H1 (cell line): Measurements from ENCODE around the gene RIN2. TPM values are rescaled to one million over a fixed set of nuclear protein-coding genes. Genes with fewer than 3 reads are reported as not detected.

ENCODE experiments used
- CTBP2 ChIP-seq: IDR thresholded peaks from 2 replicates; pipeline ENCODE4 v1.7.0; 2011; ENCODE audit warnings: borderline replicate concordance, mild to moderate bottlenecking, moderate library complexity, mixed read lengths, low read length; ENCODE audit not compliant: insufficient read depth, insufficient read length
- HDAC6 ChIP-seq: IDR thresholded peaks from one replicate; pipeline ENCODE4 v1.7.1; 2012; ENCODE audit warnings: low read depth, mild to moderate bottlenecking, inconsistent platforms, low read length, moderate library complexity
- RNF2 ChIP-seq: fragments of 200-900, 300-1000 bp; sonication (generic); IDR thresholded peaks from 2 replicates; pipeline ENCODE4 v1.7.1; 2016; ENCODE audit warnings: borderline replicate concordance, low read depth, mild to moderate bottlenecking, antibody characterized with exemption, low read length; ENCODE audit not compliant: poor library complexity, severe bottlenecking; ENCODE audit errors: missing control alignments
- YY1 ChIP-seq: IDR thresholded peaks from 2 replicates; pipeline ENCODE4 v1.6.1; 2011; ENCODE audit warnings: low read depth, mild to moderate bottlenecking, low read length
- polyA plus RNA-seq, 7 experiments: library from polyadenylated mRNA; depleted of rRNA in 3 of 7; stranded (reverse) in 5 of 7; unstranded in 2 of 7; fragments of >200 nt in 5 of 7; fragments of 200-250 nt in 2 of 7; gene quantifications; 1 replicate in 5 of 7; 2 replicates in 1 of 7; 4 replicates in 1 of 7; pipeline versions ENCODE4 v1.2.1 to v1.2.3, GENCODE V29; 2011 to 2013; ENCODE audit warnings: missing spikeins in 2 of 7, mixed read lengths in 2 of 7
- total RNA-seq: library from RNA; stranded (reverse); fragmentation: NEBNext Ultra II Directional; extraction: Animal tissue kit (Norgen Biotek cat#: 25700); gene quantifications from 2 replicates; pipeline ENCODE4 v1.2.1, GENCODE V29; 2021
- TF ChIP-seq, protein P1 (sequence below): fragments of 300-600 bp; sonication (generic); IDR thresholded peaks from 2 replicates; pipeline ENCODE4 v1.7.1; 2012; ENCODE audit warnings: low read length, moderate library complexity, mild to moderate bottlenecking, inconsistent platforms; ENCODE audit not compliant: insufficient replicate concordance
- TF ChIP-seq, protein P2 (sequence below): IDR thresholded peaks from 2 replicates; pipeline ENCODE4 v1.6.1; 2011; ENCODE audit warnings: low read length, improper control_type of control experiment
- TF ChIP-seq, protein P3 (sequence below), 3 experiments: IDR thresholded peaks; 1 replicate in 2 of 3; 2 replicates in 1 of 3; pipeline versions ENCODE4 v1.5.1 to v1.6.1; 2011; ENCODE audit warnings: low read length in 3 of 3, mild to moderate bottlenecking in 3 of 3, inconsistent platforms in 2 of 3, low read depth in 1 of 3, moderate library complexity in 1 of 3; ENCODE audit not compliant: insufficient read depth in 1 of 3; ENCODE audit errors: control extremely low read depth in 1 of 3

RIN2 gene
- total and polyA plus RNA-seq, 2 of the 8 experiments (the other 6 are each of a cell fraction or from before 2014, with no cell fraction given) = 0.20 to 1.3 TPM

DNA sequence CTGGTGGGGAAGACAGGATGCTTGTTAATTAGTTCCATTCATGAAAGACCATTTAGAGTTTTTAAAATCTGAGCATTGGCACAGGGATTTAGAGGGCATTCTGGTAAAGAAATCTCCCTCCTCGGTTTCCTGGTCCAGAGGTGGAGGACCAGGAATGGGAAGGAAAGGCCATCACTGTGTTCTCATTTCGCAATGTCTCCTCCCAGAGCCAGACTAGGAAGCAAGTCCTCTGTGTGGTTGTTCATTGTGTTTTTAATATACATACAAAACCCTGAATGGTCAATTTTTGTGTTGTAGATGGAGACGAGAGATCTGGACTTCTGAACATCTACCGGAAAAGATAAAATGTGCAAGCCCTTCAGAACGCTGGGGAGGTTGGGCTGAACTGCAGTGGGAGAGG, 41.3 kb downstream of the RIN2 start (continued):
- TF ChIP-seq, protein P1, sequence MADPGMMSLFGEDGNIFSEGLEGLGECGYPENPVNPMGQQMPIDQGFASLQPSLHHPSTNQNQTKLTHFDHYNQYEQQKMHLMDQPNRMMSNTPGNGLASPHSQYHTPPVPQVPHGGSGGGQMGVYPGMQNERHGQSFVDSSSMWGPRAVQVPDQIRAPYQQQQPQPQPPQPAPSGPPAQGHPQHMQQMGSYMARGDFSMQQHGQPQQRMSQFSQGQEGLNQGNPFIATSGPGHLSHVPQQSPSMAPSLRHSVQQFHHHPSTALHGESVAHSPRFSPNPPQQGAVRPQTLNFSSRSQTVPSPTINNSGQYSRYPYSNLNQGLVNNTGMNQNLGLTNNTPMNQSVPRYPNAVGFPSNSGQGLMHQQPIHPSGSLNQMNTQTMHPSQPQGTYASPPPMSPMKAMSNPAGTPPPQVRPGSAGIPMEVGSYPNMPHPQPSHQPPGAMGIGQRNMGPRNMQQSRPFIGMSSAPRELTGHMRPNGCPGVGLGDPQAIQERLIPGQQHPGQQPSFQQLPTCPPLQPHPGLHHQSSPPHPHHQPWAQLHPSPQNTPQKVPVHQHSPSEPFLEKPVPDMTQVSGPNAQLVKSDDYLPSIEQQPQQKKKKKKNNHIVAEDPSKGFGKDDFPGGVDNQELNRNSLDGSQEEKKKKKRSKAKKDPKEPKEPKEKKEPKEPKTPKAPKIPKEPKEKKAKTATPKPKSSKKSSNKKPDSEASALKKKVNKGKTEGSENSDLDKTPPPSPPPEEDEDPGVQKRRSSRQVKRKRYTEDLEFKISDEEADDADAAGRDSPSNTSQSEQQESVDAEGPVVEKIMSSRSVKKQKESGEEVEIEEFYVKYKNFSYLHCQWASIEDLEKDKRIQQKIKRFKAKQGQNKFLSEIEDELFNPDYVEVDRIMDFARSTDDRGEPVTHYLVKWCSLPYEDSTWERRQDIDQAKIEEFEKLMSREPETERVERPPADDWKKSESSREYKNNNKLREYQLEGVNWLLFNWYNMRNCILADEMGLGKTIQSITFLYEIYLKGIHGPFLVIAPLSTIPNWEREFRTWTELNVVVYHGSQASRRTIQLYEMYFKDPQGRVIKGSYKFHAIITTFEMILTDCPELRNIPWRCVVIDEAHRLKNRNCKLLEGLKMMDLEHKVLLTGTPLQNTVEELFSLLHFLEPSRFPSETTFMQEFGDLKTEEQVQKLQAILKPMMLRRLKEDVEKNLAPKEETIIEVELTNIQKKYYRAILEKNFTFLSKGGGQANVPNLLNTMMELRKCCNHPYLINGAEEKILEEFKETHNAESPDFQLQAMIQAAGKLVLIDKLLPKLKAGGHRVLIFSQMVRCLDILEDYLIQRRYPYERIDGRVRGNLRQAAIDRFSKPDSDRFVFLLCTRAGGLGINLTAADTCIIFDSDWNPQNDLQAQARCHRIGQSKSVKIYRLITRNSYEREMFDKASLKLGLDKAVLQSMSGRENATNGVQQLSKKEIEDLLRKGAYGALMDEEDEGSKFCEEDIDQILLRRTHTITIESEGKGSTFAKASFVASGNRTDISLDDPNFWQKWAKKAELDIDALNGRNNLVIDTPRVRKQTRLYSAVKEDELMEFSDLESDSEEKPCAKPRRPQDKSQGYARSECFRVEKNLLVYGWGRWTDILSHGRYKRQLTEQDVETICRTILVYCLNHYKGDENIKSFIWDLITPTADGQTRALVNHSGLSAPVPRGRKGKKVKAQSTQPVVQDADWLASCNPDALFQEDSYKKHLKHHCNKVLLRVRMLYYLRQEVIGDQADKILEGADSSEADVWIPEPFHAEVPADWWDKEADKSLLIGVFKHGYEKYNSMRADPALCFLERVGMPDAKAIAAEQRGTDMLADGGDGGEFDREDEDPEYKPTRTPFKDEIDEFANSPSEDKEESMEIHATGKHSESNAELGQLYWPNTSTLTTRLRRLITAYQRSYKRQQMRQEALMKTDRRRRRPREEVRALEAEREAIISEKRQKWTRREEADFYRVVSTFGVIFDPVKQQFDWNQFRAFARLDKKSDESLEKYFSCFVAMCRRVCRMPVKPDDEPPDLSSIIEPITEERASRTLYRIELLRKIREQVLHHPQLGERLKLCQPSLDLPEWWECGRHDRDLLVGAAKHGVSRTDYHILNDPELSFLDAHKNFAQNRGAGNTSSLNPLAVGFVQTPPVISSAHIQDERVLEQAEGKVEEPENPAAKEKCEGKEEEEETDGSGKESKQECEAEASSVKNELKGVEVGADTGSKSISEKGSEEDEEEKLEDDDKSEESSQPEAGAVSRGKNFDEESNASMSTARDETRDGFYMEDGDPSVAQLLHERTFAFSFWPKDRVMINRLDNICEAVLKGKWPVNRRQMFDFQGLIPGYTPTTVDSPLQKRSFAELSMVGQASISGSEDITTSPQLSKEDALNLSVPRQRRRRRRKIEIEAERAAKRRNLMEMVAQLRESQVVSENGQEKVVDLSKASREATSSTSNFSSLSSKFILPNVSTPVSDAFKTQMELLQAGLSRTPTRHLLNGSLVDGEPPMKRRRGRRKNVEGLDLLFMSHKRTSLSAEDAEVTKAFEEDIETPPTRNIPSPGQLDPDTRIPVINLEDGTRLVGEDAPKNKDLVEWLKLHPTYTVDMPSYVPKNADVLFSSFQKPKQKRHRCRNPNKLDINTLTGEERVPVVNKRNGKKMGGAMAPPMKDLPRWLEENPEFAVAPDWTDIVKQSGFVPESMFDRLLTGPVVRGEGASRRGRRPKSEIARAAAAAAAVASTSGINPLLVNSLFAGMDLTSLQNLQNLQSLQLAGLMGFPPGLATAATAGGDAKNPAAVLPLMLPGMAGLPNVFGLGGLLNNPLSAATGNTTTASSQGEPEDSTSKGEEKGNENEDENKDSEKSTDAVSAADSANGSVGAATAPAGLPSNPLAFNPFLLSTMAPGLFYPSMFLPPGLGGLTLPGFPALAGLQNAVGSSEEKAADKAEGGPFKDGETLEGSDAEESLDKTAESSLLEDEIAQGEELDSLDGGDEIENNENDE = no peak
- TF ChIP-seq, protein P2, sequence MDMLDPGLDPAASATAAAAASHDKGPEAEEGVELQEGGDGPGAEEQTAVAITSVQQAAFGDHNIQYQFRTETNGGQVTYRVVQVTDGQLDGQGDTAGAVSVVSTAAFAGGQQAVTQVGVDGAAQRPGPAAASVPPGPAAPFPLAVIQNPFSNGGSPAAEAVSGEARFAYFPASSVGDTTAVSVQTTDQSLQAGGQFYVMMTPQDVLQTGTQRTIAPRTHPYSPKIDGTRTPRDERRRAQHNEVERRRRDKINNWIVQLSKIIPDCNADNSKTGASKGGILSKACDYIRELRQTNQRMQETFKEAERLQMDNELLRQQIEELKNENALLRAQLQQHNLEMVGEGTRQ = no peak
- no peak for TF ChIP-seq HDAC6
- no peak for TF ChIP-seq YY1
- TF ChIP-seq RNF2 = no peak
- TF ChIP-seq, protein P3, sequence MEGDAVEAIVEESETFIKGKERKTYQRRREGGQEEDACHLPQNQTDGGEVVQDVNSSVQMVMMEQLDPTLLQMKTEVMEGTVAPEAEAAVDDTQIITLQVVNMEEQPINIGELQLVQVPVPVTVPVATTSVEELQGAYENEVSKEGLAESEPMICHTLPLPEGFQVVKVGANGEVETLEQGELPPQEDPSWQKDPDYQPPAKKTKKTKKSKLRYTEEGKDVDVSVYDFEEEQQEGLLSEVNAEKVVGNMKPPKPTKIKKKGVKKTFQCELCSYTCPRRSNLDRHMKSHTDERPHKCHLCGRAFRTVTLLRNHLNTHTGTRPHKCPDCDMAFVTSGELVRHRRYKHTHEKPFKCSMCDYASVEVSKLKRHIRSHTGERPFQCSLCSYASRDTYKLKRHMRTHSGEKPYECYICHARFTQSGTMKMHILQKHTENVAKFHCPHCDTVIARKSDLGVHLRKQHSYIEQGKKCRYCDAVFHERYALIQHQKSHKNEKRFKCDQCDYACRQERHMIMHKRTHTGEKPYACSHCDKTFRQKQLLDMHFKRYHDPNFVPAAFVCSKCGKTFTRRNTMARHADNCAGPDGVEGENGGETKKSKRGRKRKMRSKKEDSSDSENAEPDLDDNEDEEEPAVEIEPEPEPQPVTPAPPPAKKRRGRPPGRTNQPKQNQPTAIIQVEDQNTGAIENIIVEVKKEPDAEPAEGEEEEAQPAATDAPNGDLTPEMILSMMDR (IDR thresholded peaks at IDR 0.05; ENCODE audit: control extremely low read depth in 1 of 3, insufficient read depth in 1 of 3, low read depth in 1 of 3, low read length in 3 of 3) = no peak
- no peak for TF ChIP-seq CTBP2
